GM21390 (cell line): ENCODE data around the gene ACKR1.

Source experiments
- ATAC-seq: cut with Tn5 transposase; IDR thresholded peaks from one replicate; pipeline ENCODE4 v1.9.1; 2021; ENCODE audit not compliant: unreplicated experiment

Gene ACKR1

DNA sequence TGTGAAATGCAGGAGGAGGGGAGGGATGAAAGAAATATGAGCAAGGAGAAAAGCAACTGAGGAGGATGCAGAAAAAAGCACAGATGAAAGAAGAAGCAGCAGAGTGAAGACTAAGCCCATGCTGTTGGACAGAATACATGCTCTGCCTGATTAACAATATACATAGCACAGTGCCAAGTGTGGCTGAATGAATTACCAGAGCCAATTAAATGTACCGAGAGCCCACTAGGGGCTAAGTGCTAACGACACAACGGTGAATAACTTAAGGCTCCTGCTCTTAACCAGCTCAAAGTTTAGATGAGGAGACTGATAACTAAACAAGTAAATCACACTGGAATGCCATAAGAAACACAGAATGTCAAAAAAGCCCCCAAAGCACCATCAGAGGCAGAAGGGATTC lies 17.6 kb upstream of the ACKR1 start:
- ATAC-seq: no peak

DNA sequence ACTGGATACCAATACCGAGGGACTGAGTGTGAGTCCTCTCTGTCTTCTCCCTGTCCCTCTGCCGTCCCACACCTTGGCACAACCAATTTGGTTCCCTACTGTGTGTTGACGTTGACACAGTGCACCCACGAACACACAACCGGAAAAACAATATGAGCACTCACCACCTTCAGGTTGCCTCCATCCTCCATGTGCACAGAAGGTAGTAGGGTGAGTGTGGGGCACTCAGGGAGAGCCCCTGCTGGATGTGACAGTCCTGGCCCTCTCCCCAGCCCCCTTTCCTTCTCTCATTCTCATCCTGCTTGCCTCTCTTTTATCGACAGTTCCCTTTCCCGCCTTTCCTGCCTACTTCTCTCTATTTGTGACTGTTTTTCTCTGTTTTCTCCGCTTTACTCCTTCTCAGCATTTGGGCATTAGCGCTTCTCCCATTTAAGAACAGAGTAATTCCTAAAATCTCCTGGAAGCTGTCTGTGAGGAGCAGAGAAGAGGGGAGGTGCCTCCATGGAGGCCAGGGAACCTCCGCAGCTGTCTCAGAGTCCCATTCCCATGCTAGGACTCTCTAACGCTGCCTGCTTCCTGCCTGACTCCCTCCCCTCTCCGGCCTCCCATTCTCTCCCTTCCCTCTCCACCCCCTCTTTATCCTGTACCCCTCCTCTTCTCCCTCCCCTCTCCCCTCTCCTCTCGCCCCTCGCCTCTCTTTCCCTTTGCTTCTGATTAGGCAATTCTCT lies 16.9 kb upstream of the ACKR1 start:
- ATAC-seq: no peak

DNA sequence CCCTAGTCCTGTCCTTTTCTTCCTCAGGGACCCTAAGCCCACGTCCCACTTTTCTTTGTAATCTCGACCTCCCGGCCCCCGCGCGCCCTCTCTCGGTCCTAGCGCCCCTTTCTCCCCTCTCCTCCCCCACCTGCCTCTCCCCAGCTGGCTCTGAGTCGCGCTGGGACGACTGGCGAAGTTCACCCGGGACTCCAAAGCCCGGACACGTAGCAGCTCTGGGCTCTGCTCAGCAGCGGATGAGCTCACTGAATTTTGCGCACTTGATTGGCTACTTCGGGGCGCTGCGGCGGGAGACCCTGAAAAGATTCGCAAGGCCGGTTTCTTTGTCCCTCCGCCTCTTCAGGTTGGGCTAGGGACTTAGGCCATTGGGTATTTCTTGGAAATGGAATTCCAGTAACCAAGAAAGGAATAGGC lies 16.3 kb upstream of the ACKR1 start:
- peak; percentile 92 for ATAC-seq

DNA sequence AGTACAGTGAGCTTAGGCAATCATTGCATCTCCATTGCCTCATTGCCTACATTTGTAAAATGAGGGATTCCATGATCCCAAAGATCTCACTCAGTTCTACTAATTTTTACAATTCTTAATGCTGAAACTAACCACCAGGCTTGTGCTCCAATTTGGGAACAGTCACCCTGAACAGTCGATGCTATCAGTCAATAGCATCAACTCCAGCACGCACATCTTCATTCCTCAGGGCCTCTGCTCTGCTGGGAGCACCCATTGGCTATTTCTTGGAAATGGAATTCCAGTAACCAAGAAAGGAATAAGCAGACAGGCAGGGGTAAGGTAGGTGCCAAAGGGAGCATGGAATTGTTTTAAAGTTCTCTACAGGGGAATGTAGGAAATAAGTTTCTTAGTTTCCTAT lies 14.2 kb upstream of the ACKR1 start:
- no peak for ATAC-seq

DNA sequence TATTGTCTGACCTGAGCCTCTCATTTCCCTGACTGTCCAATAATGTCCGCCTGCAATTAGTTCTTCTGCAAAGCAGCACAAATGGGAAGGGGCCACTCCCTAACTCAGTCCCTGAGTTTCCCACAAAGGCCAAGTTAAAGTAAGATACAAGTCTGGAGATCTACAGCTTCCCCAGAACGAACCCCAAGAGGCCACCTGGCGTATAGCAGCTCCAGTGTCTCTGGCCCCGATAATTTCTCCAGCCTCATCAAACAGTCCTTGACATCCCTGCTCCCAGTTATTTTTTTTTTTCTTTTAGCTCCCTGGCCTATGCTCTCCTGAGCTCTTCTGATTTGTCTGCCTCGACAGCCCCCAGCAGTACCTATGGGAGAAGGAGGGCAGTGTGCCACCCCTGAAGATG lies 8.1 kb upstream of the ACKR1 start:
- no peak for ATAC-seq

DNA sequence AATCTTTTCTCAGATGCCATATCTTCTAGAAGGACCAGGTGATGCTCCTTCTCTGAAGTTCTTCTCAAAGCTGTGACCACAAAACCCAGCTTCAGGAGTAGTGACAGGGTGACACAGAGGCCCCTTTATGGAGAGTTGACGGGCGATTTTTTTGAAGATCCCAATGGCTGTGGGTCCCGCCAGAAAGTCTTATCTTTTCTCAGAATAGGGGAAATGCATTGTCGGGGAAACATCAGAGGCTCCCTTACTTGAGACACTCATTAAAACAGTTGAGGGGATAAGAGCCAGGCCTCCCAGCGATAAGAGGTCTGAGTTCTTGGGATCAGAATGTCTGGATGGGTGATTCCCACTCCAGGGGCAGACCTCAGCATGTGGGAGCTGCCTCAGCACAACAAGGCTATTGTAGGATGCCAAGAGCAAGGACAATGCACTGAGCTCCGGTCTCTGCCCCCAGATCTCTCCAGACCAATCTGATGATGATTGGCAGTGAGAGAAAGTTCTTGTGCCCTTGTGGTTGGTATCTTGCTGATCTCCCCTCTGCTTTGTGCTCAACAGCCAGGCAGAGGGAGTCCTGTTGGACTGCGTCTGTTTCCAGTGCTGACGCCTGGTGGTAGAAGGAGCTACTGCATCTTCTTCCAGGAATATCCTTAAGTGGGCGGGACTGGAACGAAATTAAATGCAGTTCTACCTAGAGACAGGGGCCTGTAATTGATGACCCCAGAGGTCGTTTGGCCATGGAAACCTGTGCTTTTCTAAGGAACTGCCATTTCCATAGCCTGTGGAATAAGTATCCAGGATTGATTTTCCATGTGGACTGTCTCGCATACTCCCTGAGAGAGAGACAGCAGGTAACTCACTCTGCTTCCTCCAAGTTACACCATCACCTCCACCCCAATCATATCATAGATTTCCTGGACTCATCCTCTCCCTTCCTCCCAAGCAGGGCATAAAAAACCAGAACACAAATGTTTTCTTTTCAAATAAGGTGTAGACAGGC lies 6.8 kb upstream of the ACKR1 start:
- ATAC-seq: peak; percentile 84

DNA sequence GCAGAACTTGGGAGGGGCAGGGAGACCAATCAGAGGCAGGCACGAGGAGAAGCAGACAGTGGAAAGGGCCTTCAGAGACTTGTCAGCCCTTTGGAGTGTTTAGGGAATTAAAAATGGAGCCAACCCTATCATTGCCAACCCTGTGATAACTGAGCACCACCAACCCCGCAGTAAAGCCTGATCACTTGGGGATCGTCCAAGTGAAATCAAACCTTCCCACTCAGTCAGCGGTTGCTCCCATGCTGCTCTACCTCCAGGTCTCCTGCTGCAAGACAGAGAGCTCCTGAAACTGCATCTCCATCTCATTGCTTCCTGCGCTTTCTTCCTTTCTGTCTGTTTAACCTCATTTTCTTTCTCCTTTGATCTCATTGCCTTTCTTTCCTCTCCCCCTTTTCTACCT lies 4.8 kb upstream of the ACKR1 start:
- ATAC-seq: no peak

DNA sequence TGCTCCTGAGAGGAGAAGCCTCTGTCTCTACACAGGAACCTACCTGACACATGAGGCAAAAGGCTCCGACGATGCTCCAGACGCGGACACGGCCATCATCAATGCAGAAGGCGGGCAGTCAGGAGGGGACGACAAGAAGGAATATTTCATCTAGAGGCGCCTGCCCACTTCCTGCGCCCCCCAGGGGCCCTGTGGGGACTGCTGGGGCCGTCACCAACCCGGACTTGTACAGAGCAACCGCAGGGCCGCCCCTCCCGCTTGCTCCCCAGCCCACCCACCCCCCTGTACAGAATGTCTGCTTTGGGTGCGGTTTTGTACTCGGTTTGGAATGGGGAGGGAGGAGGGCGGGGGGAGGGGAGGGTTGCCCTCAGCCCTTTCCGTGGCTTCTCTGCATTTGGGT lies 3.9 kb upstream of the ACKR1 start:
- no peak for ATAC-seq

DNA sequence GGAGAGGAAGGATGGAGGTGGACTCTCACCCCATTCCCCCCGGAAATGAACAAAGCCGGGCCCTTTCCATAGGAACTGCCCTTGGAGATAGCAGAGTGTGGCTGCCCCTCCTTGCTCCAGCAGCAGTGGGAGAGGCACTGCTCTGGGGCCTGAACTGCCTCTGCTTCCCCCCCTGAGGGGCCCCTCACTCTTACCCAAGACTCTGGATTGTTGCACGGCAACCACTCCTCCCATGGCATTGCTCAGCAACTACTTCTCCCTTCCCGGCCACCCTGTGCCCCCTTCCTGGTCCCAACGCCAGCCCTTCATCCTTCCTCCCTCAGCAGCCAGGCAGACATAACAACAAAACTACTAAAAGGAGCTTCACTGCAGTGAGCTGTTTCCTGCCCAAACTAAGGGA lies 3.0 kb upstream of the ACKR1 start:
- no peak for ATAC-seq

DNA sequence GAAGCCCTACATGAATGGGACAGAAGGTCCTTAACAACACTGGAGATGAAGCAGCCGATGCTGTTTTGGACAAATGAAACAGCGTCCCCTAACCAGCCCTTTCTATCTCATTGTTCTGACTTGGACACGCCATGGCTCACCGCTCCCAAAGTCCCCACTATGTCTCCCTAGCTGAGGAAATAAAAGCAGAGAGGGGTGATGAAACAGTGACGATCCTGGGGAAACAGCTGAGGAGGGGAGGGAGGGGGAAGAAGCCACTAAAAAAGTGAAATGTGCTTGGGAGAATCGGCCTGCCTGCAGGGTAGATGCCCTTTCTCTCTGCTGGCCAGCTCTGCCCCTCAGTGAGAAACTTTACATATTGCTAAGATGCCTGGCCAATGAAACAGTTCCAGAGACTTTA lies 1.1 kb upstream of the ACKR1 start:
- ATAC-seq: no peak

DNA sequence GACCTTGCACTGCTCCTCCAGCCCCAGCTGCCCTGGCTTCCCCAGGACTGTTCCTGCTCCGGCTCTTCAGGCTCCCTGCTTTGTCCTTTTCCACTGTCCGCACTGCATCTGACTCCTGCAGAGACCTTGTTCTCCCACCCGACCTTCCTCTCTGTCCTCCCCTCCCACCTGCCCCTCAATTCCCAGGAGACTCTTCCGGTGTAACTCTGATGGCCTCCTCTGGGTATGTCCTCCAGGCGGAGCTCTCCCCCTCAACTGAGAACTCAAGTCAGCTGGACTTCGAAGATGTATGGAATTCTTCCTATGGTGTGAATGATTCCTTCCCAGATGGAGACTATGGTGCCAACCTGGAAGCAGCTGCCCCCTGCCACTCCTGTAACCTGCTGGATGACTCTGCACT lies 550 bp downstream of the ACKR1 start:
- no peak for ATAC-seq

DNA sequence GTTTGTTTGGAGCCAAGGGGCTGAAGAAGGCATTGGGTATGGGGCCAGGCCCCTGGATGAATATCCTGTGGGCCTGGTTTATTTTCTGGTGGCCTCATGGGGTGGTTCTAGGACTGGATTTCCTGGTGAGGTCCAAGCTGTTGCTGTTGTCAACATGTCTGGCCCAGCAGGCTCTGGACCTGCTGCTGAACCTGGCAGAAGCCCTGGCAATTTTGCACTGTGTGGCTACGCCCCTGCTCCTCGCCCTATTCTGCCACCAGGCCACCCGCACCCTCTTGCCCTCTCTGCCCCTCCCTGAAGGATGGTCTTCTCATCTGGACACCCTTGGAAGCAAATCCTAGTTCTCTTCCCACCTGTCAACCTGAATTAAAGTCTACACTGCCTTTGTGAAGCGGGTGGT lies 1.4 kb downstream of the ACKR1 start:
- no peak for ATAC-seq

DNA sequence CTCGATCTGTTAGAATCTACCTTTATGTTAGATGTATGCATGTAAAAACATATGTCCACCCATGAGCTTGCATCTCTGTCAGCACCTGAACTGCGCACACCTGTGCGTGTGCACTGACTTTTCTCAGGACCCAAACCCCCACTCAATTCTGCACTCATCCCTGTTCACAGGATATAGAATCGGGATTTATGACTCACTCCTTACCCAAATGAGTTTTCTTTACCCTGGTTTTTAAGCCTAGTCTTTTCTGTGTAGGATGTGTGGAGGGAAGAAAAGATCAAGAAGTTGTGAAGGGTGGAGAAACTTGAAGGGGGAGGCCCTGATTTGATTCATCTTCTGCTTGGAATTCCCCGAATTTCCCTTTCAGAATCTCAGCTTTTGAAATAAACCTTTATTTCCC lies 2.4 kb downstream of the ACKR1 start:
- ATAC-seq: no peak

DNA sequence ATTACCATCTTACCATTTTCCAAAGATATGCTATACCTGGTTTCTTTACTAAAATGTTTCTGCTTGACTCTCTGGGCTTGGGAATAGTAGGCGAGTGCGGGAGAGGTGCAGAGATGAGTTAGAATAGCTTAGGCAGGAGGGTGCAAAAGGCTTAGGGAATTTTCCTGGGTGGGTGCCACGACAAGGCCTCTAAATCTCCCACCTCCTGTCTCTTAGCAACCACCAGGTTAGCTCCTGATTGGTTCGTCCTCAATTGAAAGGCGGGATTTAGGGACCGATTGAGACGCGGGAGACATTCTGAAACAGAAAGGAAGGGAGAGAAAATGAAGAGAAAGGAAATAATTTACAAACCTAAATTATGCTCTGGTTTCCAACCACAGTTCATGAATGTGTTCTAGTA lies 3.1 kb downstream of the ACKR1 start:
- ATAC-seq: no peak

DNA sequence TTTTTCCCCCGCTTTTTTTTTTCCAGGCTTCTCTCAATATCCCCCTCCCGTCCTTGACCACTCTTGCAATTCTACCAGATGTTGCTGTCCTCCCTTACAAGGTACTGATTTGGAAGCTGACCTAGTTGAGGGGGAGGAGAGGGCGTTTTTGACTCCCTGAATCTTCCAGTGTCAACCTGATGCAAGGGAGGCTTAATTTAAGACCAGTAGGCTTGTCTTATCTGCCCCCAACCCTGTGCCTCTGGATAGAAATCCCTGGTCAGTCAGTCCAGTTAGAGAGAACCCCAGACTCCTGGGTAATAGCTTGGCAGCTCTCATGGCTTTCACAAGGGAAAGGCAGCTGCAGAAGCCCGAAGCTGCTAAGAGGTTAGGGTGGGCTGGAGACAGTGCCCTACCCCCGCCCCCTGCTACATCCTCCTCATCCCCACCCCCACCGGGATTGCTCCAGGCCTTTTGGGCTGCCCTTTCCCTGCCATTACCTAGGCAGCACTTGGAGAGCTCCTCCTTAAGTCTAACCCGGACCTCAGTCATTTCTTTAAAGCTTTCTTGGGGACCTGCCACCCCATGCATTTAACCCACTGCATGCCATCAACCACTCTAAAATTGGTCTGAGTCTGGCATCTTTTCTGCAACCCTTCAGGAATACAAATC lies 3.6 kb downstream of the ACKR1 start:
- no peak for ATAC-seq

DNA sequence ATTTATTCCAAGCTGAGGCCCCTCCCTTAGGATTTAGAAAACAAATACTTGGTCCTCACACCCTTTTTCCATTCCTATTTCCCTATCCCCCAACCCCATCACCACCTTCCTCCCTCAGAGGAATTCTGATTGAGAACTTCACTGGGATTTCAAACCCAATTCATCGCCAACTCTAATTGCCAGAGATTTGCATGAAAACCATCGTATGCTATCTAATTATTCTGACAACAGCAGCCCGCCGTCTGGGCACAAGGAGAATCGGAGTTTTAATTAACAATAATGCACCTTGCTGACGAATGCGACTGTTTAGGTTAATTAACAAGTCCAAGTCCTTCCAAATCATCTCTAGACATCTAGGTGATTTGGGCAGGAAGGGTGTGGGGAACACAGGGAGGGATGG lies 4.4 kb downstream of the ACKR1 start:
- no peak for ATAC-seq

DNA sequence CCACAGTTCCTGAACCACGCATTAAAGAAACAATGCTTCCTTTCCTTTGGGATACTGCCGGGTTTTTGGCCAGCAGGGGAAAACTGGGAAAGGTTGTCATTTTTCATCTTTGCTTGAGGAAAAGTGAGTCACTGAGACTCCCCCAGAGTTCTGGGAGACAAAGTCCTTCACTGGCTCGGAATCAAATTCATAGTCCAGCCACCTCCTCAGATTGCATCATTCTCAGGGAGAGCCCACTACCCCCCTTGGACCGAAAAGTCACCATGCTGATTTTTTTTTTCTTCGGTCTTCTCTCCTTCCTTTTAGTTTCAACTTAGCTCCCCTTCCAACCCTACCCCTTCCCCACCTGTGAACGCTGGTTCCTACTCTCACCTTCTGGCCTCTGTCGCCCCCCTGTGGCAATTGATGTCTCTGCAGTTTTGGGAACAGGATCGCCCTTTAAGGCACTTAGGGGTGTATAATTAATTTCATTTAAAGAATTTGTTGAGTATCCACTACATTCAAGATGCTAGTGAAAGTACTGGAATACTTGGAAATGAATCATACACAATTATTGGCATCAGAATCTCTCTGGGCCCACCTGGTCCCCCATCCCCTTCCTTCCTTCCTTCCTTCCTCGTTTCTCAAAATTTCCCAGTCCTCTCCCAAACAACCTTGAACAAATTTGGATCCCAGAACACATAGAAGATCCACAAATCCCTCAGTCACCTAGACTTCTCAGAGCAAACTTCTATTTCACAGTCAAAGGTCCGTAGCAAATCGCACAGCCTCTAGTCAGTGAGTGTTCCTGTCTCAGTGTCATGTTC lies 6.9 kb downstream of the ACKR1 start:
- no peak for ATAC-seq

DNA sequence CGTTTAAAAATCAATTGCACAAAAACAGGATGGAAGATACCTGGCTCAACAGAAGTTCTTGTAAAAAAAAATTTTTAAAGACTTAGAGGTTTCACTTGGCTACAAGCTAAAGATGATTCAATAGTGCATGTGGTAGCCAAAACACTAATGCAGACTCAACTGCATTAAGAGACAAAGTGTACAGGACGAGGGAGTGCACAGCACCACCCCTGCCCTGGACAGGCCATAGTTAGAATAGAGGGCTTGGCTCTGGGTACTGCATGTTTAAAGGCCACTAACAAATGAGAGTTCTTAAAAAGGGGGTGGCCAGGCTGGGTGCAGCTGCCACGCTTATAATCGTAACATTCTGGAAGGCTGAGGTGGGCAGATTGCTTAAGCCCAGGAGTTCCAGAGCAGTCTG lies 7.9 kb downstream of the ACKR1 start:
- no peak for ATAC-seq

DNA sequence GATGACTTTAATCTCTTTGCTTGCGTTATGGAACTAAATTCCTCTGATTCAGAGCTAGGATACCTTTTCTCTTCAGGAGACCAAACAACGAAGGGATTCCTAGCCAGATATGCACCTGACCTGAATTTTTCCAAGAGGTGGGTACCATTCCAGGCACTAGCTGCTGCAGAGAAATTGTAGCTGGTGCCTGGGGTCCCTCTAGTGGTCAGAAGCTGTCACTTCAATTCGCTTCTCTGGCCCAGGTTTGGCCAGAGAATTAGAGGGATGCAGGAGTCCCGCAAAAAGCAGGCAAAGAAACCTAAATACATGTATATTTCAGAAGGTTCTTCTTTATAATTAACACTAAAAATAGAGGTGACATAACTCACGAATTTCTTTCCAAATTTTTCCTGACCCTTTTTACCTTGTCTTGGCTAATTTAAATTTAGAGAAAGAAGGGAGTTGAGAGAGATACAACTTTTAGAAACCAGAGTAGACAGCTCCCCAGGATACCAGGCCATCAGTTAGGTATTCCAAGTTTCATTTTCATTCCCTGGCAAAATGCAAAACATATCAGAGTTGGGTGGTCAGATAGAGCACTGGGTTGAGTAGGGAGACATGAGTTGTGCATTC lies 9.6 kb downstream of the ACKR1 start:
- ATAC-seq: no peak
